Stimulated activated naive CD8-positive, alpha-beta T cell treated with anti-CD3 and anti-CD28 coated beads, Interleukin-15, amount 100 ng/mL, for 72 hours (primary cell): ENCODE data around the gene DPP6.

Experiments
- ATAC-seq: fragments of 150-1000 bp; cut with Tn5 transposase; 2 replicates; pipeline ENCODE4 v1.10.0; 2021; ENCODE audit warnings: mild to moderate bottlenecking, moderate library complexity
- DNase-seq, 2 donors: peaks; one replicate each; pipeline ENCODE4 v3.0.0; 2021 to 2022
- H3K27ac Mint-ChIP-seq, 2 donors: one replicate each; pipeline ENCODE4 v1.8.0; 2022; ENCODE audit warnings: mild to moderate bottlenecking in 2 of 2, mixed read lengths in 2 of 2, moderate library complexity in 2 of 2
- H3K27me3 Mint-ChIP-seq: one replicate; pipeline ENCODE4 v1.8.0; 2022; ENCODE audit warnings: mixed read lengths
- H3K4me1 Mint-ChIP-seq: one replicate; pipeline ENCODE4 v1.8.0; 2022; ENCODE audit warnings: mild to moderate bottlenecking, mixed read lengths
- H3K4me3 Mint-ChIP-seq, 2 donors: one replicate each; pipeline ENCODE4 v1.8.0; 2022; ENCODE audit warnings: mild to moderate bottlenecking in 2 of 2, mixed read lengths in 2 of 2, moderate library complexity in 1 of 2
- H3K9me3 Mint-ChIP-seq, 2 donors: one replicate each; pipeline ENCODE4 v1.8.0; 2022; ENCODE audit warnings: mixed read lengths in 2 of 2

DPP6 gene

DNA sequence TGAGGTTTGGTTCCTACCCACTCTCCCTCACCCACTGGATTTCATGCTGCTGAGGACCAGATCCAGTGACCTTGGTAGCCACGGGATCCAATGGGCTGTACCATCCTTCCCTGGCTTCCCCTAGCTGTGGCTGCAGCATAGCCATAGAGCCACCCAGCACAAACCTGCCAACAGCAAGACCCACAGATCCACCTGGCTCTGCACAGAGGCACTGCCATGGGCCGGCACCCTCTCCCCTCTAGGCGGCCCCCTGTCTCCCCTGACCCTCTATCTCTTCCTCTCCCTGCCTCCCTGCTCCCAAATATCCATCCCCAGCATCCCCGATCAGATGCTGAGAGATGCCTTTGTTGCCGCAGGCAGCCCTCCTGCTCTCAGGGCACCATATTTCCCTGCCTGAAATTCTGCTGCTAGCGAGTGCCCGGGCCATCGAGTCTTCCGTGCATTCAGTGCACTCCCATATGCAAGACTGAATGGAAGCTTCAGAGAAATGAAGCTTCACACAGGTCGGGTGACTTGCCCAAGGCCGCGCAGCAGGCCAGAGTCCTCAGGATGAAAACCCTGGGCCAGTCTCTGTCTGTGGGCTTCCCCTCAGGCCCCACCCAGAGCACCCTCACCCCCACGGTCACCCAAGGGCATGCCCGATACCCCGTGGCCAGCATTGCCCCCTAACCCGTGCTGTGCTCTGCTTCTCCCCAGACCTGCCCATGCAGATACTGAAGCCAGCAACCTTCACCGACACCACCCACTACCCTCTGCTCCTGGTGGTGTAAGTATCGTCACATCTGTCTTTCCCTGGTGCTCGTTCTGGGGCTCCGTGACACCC, 819.9 kb downstream of the DPP6 start:
- peaks cover 69% of the 10 kb centered on the region for H3K27me3 Mint-ChIP-seq
- no peak overlapping the region for H3K4me3 Mint-ChIP-seq
- H3K9me3 Mint-ChIP-seq = no peaks in the 10 kb centered on the region
- ATAC-seq (no peak), DNase-seq (no peak)
- no peak overlapping the region for H3K27ac Mint-ChIP-seq
- peaks cover 10% of the 10 kb centered on the region for H3K4me1 Mint-ChIP-seq

DNA sequence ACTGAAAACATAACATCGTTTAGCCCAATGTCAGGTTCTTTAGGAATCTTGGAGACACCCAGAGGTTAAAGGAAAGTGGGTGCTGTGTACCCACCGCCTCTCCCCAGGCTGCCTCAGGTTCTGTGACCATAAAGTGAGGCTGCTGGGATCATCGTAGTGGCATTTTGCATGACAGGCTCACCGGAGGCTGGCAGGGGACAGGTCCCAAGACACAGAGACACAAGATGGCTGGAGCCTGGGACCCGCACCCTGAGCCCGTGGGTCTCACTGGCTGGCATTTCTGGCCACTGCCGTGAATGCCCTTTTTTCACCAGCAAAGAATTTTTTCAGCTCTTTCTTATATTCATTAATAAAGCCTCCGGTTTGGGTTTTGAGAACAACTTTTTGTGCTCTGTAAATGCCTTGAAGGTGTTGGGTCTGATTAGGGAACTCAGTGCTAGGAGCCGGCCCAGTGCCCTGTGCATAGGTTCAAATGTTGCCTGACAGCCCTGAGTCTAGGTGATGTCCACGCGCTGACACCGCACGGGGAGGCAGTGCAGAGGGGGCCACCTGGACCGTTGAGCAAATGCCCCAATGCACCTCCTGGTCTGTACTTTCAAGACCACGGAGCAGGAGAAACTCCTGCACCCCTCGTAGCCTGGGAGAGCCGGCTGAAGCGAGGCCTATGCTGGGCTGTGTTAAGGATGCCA, 820.8 kb downstream of the DPP6 start:
- DNase-seq = no peak
- H3K4me3 Mint-ChIP-seq = no peak overlapping the region
- H3K27me3 Mint-ChIP-seq = peaks cover 69% of the 10 kb centered on the region
- H3K4me1 Mint-ChIP-seq = peaks cover 10% of the 10 kb centered on the region
- H3K9me3 Mint-ChIP-seq = no peaks in the 10 kb centered on the region
- no peak overlapping the region for H3K27ac Mint-ChIP-seq
- no peak for ATAC-seq

DNA sequence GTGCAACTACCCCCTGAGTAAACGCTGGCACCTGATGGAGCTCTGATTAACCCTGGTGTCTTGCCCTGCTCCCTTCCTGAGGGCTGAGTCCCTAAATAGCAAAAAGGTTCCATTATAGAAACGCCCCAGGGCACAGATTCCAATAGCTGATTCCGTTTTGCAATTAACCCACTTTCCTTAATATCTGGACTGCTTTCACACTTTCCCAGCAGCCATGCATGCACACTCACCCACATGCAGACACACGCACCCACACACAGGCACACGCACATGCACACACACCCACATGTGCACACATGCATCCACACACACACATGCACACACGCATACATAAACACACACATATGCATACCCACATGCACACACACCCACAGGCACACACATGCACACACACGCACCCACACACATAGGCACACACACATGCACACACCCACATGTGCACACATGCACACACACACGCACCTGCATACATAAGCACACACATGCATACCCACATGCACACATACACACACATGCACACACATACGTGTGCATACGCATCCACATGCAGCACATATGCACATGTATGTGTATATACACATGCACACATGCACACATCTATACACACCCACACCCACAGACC, 821.4 kb downstream of the DPP6 start:
- ATAC-seq = no peak
- no peak overlapping the region for H3K4me3 Mint-ChIP-seq
- no peak for DNase-seq
- no peaks in the 10 kb centered on the region for H3K9me3 Mint-ChIP-seq
- H3K4me1 Mint-ChIP-seq = peaks cover 7% of the 10 kb centered on the region
- peaks cover 65% of the 10 kb centered on the region for H3K27me3 Mint-ChIP-seq
- H3K27ac Mint-ChIP-seq = no peak overlapping the region

DNA sequence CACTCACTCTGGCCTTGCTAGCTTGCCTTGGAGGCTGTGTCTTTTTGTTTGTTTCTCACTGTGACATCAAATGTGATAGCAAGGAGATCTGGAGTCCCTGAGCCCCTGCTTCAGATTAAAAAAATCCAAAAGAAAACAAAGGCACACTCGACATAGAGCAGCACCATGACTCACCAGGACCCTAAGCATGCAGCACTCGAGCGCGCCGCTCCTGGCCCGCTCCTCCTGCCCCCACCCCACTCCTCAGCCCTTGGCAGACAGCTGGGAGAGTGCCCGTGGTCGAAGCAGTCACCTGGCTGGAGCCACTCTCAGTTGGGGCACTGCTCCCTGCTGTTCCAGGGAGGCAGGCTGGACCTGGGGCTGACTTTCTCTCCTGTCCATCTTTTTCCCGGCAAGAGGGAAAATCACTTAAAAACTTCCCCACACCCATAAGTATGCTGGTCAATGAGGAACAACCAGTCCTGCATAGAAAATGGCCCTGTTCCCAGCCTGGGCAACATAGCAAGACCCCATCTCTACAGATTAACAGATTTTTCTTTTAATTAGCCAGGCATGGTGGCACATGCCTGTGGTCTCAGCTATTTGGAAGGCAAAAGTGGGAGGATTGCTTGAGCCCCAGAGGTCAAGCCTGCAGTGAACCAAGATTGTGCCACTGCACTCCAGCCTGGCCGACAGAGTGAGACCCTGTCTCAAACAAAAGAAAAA, 822.4 kb downstream of the DPP6 start:
- H3K27ac Mint-ChIP-seq = no peak overlapping the region
- H3K27me3 Mint-ChIP-seq = peaks cover 56% of the 10 kb centered on the region
- no peaks in the 10 kb centered on the region for H3K9me3 Mint-ChIP-seq
- no peak for DNase-seq
- H3K4me1 Mint-ChIP-seq = no peaks in the 10 kb centered on the region
- no peak for ATAC-seq
- no peak overlapping the region for H3K4me3 Mint-ChIP-seq

DNA sequence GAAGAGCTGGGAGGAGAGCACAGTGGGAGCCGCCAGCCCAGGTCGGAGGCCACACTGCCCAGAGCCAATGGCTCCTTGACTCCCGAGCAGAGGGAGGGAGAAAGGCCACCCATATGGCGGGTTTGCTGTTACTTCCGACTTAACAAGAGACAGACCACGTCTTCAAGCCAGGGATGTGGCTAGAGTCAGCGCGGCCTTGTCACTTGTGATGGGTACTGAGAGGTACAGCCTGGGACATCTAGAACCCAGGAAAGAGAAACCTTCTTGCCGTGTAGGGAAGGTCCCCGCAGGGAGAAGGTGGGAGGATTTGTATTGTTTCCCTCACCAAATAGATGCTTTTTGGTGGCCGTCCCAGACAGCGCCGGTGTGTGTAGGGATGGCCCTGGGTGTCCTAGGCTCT, 823.1 kb downstream of the DPP6 start:
- ATAC-seq (no peak), DNase-seq (no peak)
- Mint-ChIP-seq H3K4me3 (no peak overlapping the region), H3K27ac (no peak overlapping the region), H3K9me3 (no peaks in the 10 kb centered on the region), H3K4me1 (no peaks in the 10 kb centered on the region), H3K27me3 (peaks cover 56% of the 10 kb centered on the region)

DNA sequence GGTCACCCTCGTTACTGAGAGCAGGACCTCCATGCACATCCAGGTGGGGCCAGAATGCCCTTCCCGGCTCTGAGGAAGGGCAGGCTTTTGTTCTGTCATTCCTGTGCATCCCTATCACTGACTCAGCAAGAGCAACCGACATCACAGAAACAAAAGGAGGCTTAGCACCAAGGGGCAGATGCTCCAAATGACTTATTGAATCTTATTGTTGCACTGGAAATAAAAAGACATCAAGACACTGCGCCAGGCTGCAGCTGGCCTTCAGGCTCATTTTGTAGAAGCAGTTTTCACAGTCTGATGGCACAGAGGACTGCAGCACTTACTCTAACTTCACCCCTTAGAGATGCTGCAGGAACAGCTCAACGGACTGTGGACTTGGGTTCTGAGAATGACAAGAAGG, 824.3 kb downstream of the DPP6 start:
- no peak for DNase-seq
- no peaks in the 10 kb centered on the region for H3K4me1 Mint-ChIP-seq
- H3K27me3 Mint-ChIP-seq = peaks cover 47% of the 10 kb centered on the region
- no peak for ATAC-seq
- no peaks in the 10 kb centered on the region for H3K9me3 Mint-ChIP-seq
- H3K4me3 Mint-ChIP-seq = no peak overlapping the region
- no peak overlapping the region for H3K27ac Mint-ChIP-seq

DNA sequence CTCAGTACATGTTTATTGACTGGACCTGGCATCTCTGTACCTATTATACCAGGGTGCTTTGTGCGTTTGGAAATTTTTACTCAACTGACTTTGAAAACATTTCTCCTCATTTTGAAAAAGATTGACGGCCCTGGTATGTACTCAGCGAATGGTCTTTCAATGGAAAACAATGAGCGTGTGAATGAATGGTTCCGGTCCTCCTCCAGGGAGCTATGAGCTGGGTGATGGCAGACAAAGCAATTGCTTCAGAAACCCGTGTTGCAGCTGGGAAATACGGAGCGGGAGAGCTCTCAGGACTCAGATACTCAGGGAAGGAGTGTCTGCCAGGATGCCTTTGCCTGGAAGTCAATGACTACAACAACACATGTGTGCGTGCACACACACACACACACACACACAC, 824.8 kb downstream of the DPP6 start:
- H3K27ac Mint-ChIP-seq = no peak overlapping the region
- H3K9me3 Mint-ChIP-seq = no peaks in the 10 kb centered on the region
- H3K4me3 Mint-ChIP-seq = no peak overlapping the region
- H3K4me1 Mint-ChIP-seq = no peaks in the 10 kb centered on the region
- no peak for DNase-seq
- H3K27me3 Mint-ChIP-seq = peaks cover 44% of the 10 kb centered on the region
- no peak for ATAC-seq

DNA sequence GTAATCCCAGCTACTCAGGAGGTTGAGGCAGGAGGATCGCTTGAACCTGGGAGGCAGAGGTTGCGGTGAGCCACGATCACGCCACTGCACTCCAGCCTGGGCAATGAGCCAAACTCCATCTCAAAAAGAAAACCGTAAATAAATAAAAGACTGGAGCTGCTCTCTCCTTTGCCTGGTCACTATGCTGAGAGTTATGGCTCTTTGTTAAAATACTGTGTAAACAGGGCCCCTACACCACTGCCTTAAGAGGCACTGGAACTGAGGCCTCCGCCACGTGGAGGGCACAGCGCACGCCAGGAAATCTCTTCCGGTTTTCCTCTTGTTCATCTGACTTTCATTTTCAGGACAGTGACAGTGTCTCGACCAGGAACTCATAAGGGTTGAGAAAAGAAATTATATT, 827.4 kb downstream of the DPP6 start:
- Mint-ChIP-seq H3K27ac (no peak overlapping the region), H3K9me3 (no peaks in the 10 kb centered on the region), H3K27me3 (peaks cover 36% of the 10 kb centered on the region), H3K4me1 (no peaks in the 10 kb centered on the region), H3K4me3 (no peak overlapping the region)
- ATAC-seq = no peak
- no peak for DNase-seq

DNA sequence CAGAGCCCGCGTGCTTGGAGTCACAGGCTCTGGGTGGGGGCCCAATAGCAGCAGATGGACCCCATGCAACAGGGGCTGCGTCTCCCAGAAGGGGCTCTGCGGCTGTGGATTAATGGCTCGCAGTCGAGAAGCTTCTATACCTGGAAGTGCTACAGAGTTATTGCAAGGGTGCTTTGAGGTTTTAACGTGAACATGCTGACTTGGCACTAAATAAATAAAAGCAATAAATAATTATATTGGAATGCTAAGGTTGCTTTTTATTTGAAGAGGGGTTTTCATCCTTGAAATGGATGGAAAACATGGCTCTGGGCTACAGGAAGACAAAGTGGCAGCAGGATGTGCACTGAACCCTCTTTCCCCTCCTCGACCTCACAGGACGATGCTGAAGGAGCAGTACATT, 828.3 kb downstream of the DPP6 start:
- H3K4me3 Mint-ChIP-seq = no peak overlapping the region
- no peak for DNase-seq
- no peaks in the 10 kb centered on the region for H3K4me1 Mint-ChIP-seq
- no peaks in the 10 kb centered on the region for H3K9me3 Mint-ChIP-seq
- H3K27ac Mint-ChIP-seq = no peak overlapping the region
- no peak for ATAC-seq
- H3K27me3 Mint-ChIP-seq = peaks cover 27% of the 10 kb centered on the region

DNA sequence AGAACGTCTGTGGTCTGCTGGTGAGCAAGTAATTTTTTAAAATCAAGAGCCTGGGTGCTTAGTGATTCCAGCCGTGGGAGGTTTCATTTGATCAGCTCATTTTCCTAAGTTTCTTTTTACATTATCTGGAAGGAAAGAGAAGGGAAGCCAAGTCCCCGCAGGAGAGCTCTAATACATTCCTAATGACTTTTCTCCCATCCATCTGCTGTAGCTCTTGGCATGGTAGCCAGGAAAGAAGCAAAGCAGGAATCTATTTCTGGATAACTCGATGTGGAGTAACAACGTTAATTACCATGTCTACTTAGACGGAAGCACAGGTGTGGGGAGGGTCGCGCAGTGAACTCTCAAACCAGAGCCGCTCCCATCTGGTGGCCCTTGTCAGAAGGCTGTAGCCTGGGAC, 828.8 kb downstream of the DPP6 start:
- DNase-seq (no peak), ATAC-seq (no peak)
- Mint-ChIP-seq H3K9me3 (no peaks in the 10 kb centered on the region), H3K4me1 (no peaks in the 10 kb centered on the region), H3K4me3 (no peak overlapping the region), H3K27ac (no peak overlapping the region), H3K27me3 (peaks cover 22% of the 10 kb centered on the region)

DNA sequence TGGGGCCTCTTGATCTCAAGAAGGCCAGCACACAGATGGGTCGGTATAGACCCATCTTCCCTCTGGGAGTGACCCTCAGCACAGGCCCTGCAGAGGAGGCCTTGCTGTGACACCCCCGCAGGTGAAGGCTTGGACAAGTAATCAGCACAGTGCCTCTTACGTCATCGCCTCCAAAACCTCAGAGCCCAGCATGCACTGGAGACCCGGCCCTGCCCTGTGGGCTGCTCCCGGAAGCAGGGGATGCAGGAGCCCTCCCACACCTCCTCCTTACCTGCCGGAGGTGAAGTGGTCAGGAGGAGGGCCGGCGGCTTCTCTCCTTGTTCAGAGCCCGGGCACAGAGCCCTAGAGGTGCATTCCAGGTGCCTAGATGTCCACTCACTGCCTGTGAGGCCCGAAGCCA, 829.3 kb downstream of the DPP6 start:
- Mint-ChIP-seq H3K4me3 (no peak overlapping the region), H3K4me1 (no peaks in the 10 kb centered on the region), H3K27me3 (peaks cover 17% of the 10 kb centered on the region), H3K9me3 (no peaks in the 10 kb centered on the region), H3K27ac (no peak overlapping the region)
- DNase-seq = no peak
- ATAC-seq = no peak

DNA sequence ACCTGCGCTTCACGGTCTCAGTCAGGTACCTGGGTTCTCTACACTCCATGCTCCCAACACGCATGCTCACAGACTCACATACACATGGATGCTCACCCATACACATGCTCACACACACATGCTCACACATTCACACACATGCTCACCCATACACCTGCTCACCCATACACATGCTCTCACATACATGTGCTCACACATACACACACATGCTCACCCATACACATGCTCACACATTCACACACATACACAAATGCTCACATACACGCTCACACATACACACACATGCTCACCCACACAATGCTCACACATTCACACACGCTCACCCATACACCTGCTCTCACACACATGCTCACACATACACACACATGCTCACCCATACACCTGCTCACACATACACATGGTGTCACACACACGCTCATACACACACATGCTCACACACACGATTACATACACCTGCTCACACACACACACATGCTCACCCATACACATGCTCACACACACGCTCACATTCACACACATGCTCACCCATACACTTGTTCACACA, 830.8 kb downstream of the DPP6 start:
- Mint-ChIP-seq H3K27me3 (peaks cover 2% of the 10 kb centered on the region), H3K9me3 (no peaks in the 10 kb centered on the region), H3K4me3 (no peak overlapping the region), H3K27ac (no peak overlapping the region), H3K4me1 (no peaks in the 10 kb centered on the region)
- no peak for DNase-seq
- ATAC-seq = no peak

DNA sequence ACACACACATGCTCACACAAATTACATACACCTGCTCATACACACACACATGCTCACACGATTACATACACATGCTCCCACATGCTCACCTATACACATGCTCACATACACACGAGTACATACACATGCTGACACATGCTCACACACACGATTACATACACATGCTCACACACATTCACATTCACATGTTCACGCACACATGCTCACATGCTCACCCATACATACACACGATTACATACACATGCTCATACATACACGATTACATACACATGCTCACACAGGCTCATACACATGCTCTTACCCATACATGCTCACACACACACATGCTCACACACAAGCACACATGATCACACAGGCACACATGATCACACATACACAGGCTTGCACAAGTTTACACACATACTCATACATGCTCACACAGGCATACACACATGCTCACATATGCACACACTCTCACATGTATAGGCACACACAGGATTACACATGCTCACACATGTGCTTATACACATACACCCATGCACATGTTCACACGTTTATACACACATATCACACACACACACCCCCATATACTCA, 832.2 kb downstream of the DPP6 start:
- DNase-seq (no peak), ATAC-seq (no peak)
- H3K27ac Mint-ChIP-seq = no peak overlapping the region
- H3K4me1 Mint-ChIP-seq = no peaks in the 10 kb centered on the region
- H3K4me3 Mint-ChIP-seq = no peak overlapping the region
- peaks cover 4% of the 10 kb centered on the region for H3K27me3 Mint-ChIP-seq
- H3K9me3 Mint-ChIP-seq = peaks cover 0 to 7% of the 10 kb centered on the region in 2 donors

DNA sequence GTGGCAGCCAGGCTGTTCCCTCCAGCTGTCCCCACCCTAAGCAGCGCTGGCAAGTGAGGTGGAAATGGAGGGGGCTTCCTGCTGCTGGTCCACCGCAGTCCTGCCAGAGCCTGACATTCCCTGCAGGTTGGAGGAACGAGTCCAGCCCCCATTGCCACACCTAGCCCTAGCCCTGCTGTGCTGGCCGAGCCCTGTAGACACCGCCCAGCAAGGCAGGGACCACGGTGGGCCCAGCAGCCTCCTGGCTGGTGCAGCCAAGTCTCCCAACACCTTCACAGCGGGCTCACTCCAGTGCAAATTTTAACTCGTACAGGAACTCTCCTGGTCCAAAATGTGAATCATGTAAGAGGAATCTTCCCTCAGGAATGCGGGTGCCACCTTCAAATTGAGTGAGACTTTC, 834.4 kb downstream of the DPP6 start:
- peaks cover 0 to 12% of the 10 kb centered on the region in 2 donors for H3K9me3 Mint-ChIP-seq
- no peak for ATAC-seq
- H3K27ac Mint-ChIP-seq = no peak overlapping the region

DNA sequence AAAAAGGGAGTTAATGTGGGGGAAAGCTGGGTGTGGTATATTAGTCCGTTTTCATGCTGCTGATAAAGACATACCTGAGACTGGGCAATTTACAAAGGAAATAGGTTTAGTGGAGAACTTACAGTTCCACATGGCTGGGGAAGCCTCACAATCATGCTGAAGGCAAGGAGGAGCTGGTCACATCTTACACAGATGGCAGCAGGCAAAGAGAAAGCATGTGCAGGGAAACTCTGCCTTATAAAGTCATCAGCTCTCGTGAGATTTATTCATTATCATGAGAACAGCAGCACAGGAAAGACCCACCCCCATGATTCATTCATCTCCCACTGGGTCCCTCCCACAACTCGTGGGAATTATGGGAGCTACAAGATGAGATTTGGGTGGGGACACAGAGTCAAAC, 836.5 kb downstream of the DPP6 start:
- peaks cover 0 to 12% of the 10 kb centered on the region in 2 donors for H3K9me3 Mint-ChIP-seq
- H3K4me3 Mint-ChIP-seq = no peak overlapping the region

More for the DNA sequence above, 834.4 kb downstream of the DPP6 start:
- Mint-ChIP-seq H3K4me1 (no peaks in the 10 kb centered on the region), H3K27me3 (peaks cover 20% of the 10 kb centered on the region), H3K4me3 (no peak overlapping the region)
- DNase-seq = no peak

More for the DNA sequence above, 836.5 kb downstream of the DPP6 start:
- Mint-ChIP-seq H3K4me1 (no peaks in the 10 kb centered on the region), H3K27ac (no peak overlapping the region), H3K27me3 (peaks cover 20% of the 10 kb centered on the region)
- DNase-seq (no peak), ATAC-seq (no peak)
